ENCODE data around the gene LRTM1.
A peak's percentile ranks its signal among the peaks of the same experiment; 100 is the strongest.

The LRTM1 gene

GRCh38 chr3:54928046-54928770, at the start of gene LRTM1:
LRTM1 (minus strand) TSS chr3:54928059; CDS start chr3:54927911, 148 bp downstream.
- DNase-seq (ENCODE audit: low spot score), result no peak

GRCh38 chr3:54977439-54977838, 49.6 kb upstream of the LRTM1 start:
- DNase-seq (ENCODE audit: low spot score), result no peak

GRCh38 chr3:54970895-54971294, 43.0 kb upstream of the LRTM1 start:
- no peak for DNase-seq (ENCODE audit: low spot score)

GRCh38 chr3:54969652-54970051, 41.8 kb upstream of the LRTM1 start:
- no peak for DNase-seq (ENCODE audit: low spot score)

GRCh38 chr3:54968546-54969172, 40.8 kb upstream of the LRTM1 start:
- no peak for DNase-seq (ENCODE audit: low spot score)

GRCh38 chr3:54967731-54968161, 39.9 kb upstream of the LRTM1 start:
- peak; percentile 67 for DNase-seq (ENCODE audit: low spot score)

- DNase-seq (ENCODE audit: low spot score), result no peak
Observed at GRCh38 chr3:54966979-54967378, 39.1 kb upstream of the LRTM1 start.

GRCh38 chr3:54965746-54966145, 37.9 kb upstream of the LRTM1 start:
- no peak for DNase-seq (ENCODE audit: low spot score)

- DNase-seq (ENCODE audit: low spot score), result no peak
Observed at GRCh38 chr3:54964081-54964480, 36.2 kb upstream of the LRTM1 start.

GRCh38 chr3:54963641-54964040, 35.8 kb upstream of the LRTM1 start:
- peak; percentile 38 for DNase-seq (ENCODE audit: low spot score)

GRCh38 chr3:54962200-54962599, 34.3 kb upstream of the LRTM1 start:
- DNase-seq (ENCODE audit: low spot score), result no peak

GRCh38 chr3:54960701-54961100, 32.8 kb upstream of the LRTM1 start:
- DNase-seq (ENCODE audit: low spot score), result no peak

- no peak for DNase-seq (ENCODE audit: low spot score)
Observed at GRCh38 chr3:54960082-54960481, 32.2 kb upstream of the LRTM1 start.

- no peak for DNase-seq (ENCODE audit: low spot score)
Observed at GRCh38 chr3:54957711-54958110, 29.9 kb upstream of the LRTM1 start.

GRCh38 chr3:54955941-54956340, 28.1 kb upstream of the LRTM1 start:
- no peak for DNase-seq (ENCODE audit: low spot score)

GRCh38 chr3:54955496-54955895, 27.6 kb upstream of the LRTM1 start:
- no peak for DNase-seq (ENCODE audit: low spot score)

- DNase-seq (ENCODE audit: low spot score), result no peak
Observed at GRCh38 chr3:54954521-54954920, 26.7 kb upstream of the LRTM1 start.

- DNase-seq (ENCODE audit: low spot score), result no peak
Observed at GRCh38 chr3:54954022-54954421, 26.2 kb upstream of the LRTM1 start.

- DNase-seq (ENCODE audit: low spot score), result peak; percentile 29
Observed at GRCh38 chr3:54951405-54951804, 23.5 kb upstream of the LRTM1 start.

- no peak for DNase-seq (ENCODE audit: low spot score)
Observed at GRCh38 chr3:54950391-54951003, 22.6 kb upstream of the LRTM1 start.

- no peak for DNase-seq (ENCODE audit: low spot score)
Observed at GRCh38 chr3:54949491-54950044, 21.7 kb upstream of the LRTM1 start.

- no peak for DNase-seq (ENCODE audit: low spot score)
Observed at GRCh38 chr3:54941690-54942362, 14.0 kb upstream of the LRTM1 start.
